ENCODE data around the gene TTC22. TPM values are rescaled to one million over a fixed set of nuclear protein-coding genes. Genes with fewer than 3 reads are reported as not detected.

TTC22 gene
- total RNA-seq, 1 donor from 2014 or later, result 6.0 TPM

DNA sequence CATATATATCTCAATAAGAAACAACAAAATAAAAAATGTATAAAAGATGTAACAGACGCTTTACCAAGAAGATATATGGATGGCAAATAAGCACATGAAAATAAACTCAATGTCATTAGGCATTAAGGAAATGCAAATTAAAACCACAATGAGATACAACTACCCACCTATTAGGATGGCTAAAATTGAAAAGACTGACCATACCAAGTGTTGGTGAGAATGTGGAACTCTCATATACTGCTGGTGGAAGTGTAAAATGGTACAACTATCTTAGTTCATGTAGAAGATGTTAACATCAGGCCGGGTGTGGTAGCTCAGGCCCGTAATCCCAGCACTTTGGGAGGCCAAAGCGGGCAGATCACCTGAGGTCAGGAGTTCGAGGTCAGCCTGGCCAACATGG lies 42.3 kb upstream of the TTC22 start:
- ChIA-PET CTCF (no interaction called here), POLR2A (no interaction called here)
- intact Hi-C loops (cut with micrococcal nuclease), result no loop called here
- peaks cover 3% of the 10 kb centered on the region for H3K9me3 Mint-ChIP-seq
- H3K27me3 Mint-ChIP-seq, result no peaks in the 10 kb centered on the region
- no peaks in the 10 kb centered on the region for H3K4me1 Mint-ChIP-seq
- TF ChIP-seq, protein P1, sequence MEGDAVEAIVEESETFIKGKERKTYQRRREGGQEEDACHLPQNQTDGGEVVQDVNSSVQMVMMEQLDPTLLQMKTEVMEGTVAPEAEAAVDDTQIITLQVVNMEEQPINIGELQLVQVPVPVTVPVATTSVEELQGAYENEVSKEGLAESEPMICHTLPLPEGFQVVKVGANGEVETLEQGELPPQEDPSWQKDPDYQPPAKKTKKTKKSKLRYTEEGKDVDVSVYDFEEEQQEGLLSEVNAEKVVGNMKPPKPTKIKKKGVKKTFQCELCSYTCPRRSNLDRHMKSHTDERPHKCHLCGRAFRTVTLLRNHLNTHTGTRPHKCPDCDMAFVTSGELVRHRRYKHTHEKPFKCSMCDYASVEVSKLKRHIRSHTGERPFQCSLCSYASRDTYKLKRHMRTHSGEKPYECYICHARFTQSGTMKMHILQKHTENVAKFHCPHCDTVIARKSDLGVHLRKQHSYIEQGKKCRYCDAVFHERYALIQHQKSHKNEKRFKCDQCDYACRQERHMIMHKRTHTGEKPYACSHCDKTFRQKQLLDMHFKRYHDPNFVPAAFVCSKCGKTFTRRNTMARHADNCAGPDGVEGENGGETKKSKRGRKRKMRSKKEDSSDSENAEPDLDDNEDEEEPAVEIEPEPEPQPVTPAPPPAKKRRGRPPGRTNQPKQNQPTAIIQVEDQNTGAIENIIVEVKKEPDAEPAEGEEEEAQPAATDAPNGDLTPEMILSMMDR (IDR thresholded peaks at IDR 0.05), result no peak
- no peaks in the 10 kb centered on the region for H3K36me3 Mint-ChIP-seq (ENCODE audit: low read depth)
- no peak for ATAC-seq (ENCODE audit: low read depth)
- H3K4me3 Mint-ChIP-seq, result no peak overlapping the region
- no peak for DNase-seq
- no peak overlapping the region for H3K27ac Mint-ChIP-seq

DNA sequence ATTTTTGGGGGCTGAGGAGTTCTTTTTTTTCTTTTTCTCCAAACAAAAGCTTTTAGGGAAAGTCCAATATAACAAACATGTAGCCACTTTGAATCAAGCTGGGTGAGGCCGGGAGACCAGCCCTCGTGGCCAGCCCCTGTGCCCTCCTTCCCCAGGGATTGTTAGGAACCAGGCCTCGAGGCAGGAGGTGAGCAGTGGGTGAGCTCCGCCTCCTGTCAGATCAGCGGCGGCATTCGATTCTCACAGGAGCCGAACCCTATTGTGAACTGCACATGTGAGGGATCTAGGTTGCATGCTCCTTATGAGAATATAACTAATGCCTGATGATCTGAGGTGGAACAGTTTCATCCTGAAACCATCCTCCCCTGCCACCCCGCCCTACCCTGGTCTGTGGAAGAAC lies 41.8 kb upstream of the TTC22 start:
- TF ChIP-seq, protein P1 (IDR thresholded peaks at IDR 0.05), result no peak
- no peak overlapping the region for H3K27ac Mint-ChIP-seq
- H3K27me3 Mint-ChIP-seq, result no peaks in the 10 kb centered on the region
- ChIA-PET CTCF (no interaction called here), POLR2A (no interaction called here)
- H3K36me3 Mint-ChIP-seq (ENCODE audit: low read depth), result no peaks in the 10 kb centered on the region
- no peaks in the 10 kb centered on the region for H3K4me1 Mint-ChIP-seq
- peaks cover 3% of the 10 kb centered on the region for H3K9me3 Mint-ChIP-seq
- H3K4me3 Mint-ChIP-seq, result no peak overlapping the region
- no peak for DNase-seq
- ATAC-seq (ENCODE audit: low read depth), result no peak
- intact Hi-C loops (cut with micrococcal nuclease), result no loop called here

DNA sequence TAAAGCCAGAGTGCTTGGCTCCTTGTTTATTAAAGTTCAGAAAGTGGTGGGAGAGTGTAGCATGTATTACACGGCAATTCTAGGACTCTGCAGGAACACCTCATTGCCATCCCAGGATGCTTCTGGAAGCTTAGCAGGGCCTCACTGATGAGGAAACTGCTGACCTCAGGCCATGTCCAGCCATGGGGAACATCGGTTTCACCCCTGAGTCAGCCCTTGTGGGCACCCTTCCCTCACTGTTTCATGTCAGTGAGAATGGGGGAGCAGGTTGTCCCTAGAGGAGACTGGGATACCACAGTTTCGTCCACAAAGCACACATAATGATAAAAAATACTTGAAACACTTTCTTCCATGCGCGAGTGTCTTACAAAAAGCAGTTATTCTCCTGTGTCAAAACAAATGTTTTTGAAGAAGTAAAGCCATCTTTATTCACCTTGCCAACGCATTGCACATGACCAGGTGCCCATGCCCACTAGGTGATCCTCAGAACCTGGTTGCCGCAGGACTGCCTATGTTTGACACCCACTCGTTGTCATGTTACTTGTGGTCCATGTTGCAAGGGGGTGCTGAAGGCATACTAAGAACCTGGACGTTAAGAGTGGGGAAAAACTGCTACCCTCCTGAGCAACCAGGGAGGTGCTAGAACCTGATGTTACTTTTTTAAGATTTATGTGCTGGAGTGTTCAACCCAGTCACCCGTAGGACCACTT lies 41.2 kb upstream of the TTC22 start:
- intact Hi-C loops (cut with micrococcal nuclease), result no loop called here
- ATAC-seq (ENCODE audit: low read depth) (no peak), DNase-seq (no peak)
- ChIA-PET POLR2A (no interaction called here), CTCF (interaction anchor here (0.7 kb wide), 1 partner anchor 15 kb away, joined by 3 read pairs; no protein-coding TSS in a partner anchor)
- Mint-ChIP-seq H3K27me3 (no peaks in the 10 kb centered on the region), H3K4me3 (no peak overlapping the region), H3K4me1 (no peaks in the 10 kb centered on the region), H3K9me3 (no peaks in the 10 kb centered on the region), H3K36me3 (ENCODE audit: low read depth) (no peaks in the 10 kb centered on the region), H3K27ac (no peak overlapping the region)
- TF ChIP-seq, protein P1 (IDR thresholded peaks at IDR 0.05), result no peak

DNA sequence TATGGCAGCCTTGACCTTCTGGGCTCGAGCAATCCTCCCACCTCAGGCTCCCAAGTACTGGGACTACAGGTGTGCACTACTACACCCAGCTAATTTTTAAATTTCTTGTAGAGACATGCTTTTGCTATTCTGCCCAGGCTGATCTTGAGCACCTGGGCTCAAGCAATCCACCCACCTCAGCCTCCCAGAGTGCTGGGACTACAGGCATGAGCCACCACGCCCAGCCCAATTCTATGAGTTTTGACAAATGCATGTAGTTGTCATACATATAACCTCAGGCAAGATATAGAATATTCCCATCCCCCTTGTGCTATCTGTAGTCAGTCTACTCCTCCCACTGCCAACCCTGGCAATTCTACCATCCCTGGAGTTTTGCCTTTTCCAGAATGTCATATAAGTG lies 38.7 kb upstream of the TTC22 start:
- H3K27me3 Mint-ChIP-seq, result peaks cover 8% of the 10 kb centered on the region
- H3K36me3 Mint-ChIP-seq (ENCODE audit: low read depth), result no peaks in the 10 kb centered on the region
- TF ChIP-seq, protein P1 (IDR thresholded peaks at IDR 0.05), result no peak

DNA sequence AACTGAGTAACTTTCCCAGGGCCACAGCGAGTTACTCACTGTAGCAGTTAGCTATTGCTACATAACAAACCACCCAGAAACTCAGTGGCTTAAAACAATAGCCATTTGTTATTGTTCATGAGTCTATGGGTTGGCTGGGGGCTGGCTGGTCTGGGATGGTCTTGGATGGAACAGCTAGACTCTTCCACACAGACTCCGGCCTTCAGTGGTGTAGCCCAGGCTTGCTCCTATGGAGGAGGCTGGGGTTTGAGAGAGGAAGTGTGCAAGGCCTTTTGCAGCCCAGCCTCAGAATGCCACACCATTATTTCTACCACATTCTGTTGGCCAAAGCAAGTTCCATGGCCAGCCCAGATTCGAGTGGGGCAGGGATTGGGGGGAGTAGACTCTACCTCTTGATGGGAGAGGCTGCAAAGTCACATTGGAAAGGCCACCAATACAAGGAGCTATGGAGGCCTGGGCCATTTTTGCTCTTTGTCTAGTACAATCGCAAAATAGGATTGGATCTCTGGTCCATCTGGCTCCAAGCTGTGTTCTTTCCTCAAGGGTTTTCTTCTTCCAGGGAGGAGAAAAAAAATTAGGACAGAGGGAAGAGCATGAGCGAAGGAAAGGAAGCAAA lies 37.5 kb upstream of the TTC22 start:
- CTCF ChIA-PET, result no interaction called here
- H3K27ac Mint-ChIP-seq, result no peak overlapping the region
- ATAC-seq (ENCODE audit: low read depth) (no peak), DNase-seq (no peak)
- H3K27me3 Mint-ChIP-seq, result peaks cover 8% of the 10 kb centered on the region
- H3K9me3 Mint-ChIP-seq, result no peaks in the 10 kb centered on the region
- H3K4me1 Mint-ChIP-seq, result no peaks in the 10 kb centered on the region
- intact Hi-C loops (cut with micrococcal nuclease), result no loop called here
- H3K4me3 Mint-ChIP-seq, result no peak overlapping the region
- POLR2A ChIA-PET, result no interaction called here
- H3K36me3 Mint-ChIP-seq (ENCODE audit: low read depth), result no peaks in the 10 kb centered on the region
- TF ChIP-seq, protein P1 (IDR thresholded peaks at IDR 0.05), result no peak

More for the DNA sequence above, 38.7 kb upstream of the TTC22 start:
- Mint-ChIP-seq H3K4me1 (no peaks in the 10 kb centered on the region), H3K9me3 (no peaks in the 10 kb centered on the region), H3K4me3 (no peak overlapping the region), H3K27ac (no peak overlapping the region)
- ATAC-seq (ENCODE audit: low read depth), result no peak
- intact Hi-C loops (cut with micrococcal nuclease), result no loop called here
- DNase-seq, result no peak
- ChIA-PET POLR2A (no interaction called here), CTCF (no interaction called here)
